RCC 7860 (cell line): ENCODE data around the gene CEP83.

Experiments
- DNase-seq: peaks from one replicate; pipeline ENCODE4 v3.0.0-alpha.2; 2015; ENCODE audit warnings: low spot score
- FAIRE-seq: peaks from 2 replicates; lab custom pipeline; 2012; peaks lifted over from hg19 to GRCh38; lab: Jason Lieb, UNC

The CEP83 gene

GRCh38 chr12:94273272-94273671 is 186.4 kb downstream of the CEP83 start:
- DNase-seq (no peak), FAIRE-seq (no peak)

GRCh38 chr12:94272280-94272679 is 187.4 kb downstream of the CEP83 start:
- DNase-seq = no peak
- FAIRE-seq = no peak

GRCh38 chr12:94271351-94271750 is 188.3 kb downstream of the CEP83 start:
- FAIRE-seq (no peak), DNase-seq (no peak)

GRCh38 chr12:94269316-94269999 is 190.2 kb downstream of the CEP83 start:
- FAIRE-seq (no peak), DNase-seq (no peak)

- no peak for FAIRE-seq
- DNase-seq = no peak
Measured at GRCh38 chr12:94267921-94268471, 191.7 kb downstream of the CEP83 start.

- FAIRE-seq (no peak), DNase-seq (no peak)
Measured at GRCh38 chr12:94267537-94267872, 192.2 kb downstream of the CEP83 start.

GRCh38 chr12:94266796-94267536 is 192.7 kb downstream of the CEP83 start:
- no peak for DNase-seq
- FAIRE-seq = no peak

- no peak for FAIRE-seq
- DNase-seq = no peak
Measured at GRCh38 chr12:94265966-94266745, 193.5 kb downstream of the CEP83 start.

GRCh38 chr12:94265539-94265938 is 194.1 kb downstream of the CEP83 start:
- FAIRE-seq = no peak
- no peak for DNase-seq

GRCh38 chr12:94264736-94265485 is 194.8 kb downstream of the CEP83 start:
- FAIRE-seq (no peak), DNase-seq (no peak)

GRCh38 chr12:94263905-94264561 is 195.6 kb downstream of the CEP83 start:
- FAIRE-seq = no peak
- no peak for DNase-seq

- FAIRE-seq = no peak
- no peak for DNase-seq
Measured at GRCh38 chr12:94263011-94263811, 196.5 kb downstream of the CEP83 start.

- FAIRE-seq = no peak
Measured at GRCh38 chr12:94262228-94263010, 197.2 kb downstream of the CEP83 start.

GRCh38 chr12:94261786-94262185 is 197.9 kb downstream of the CEP83 start:
- no peak for DNase-seq
- FAIRE-seq = no peak

More at GRCh38 chr12:94262228-94263010, 197.2 kb downstream of the CEP83 start:
- DNase-seq = no peak

- FAIRE-seq = no peak
Measured at GRCh38 chr12:94261119-94261518, 198.5 kb downstream of the CEP83 start.

GRCh38 chr12:94260717-94261116 is 198.9 kb downstream of the CEP83 start:
- no peak for FAIRE-seq

More at GRCh38 chr12:94261119-94261518, 198.5 kb downstream of the CEP83 start:
- DNase-seq = no peak

GRCh38 chr12:94260017-94260416 is 199.7 kb downstream of the CEP83 start:
- FAIRE-seq = no peak
- no peak for DNase-seq

More at GRCh38 chr12:94260717-94261116, 198.9 kb downstream of the CEP83 start:
- no peak for DNase-seq

- FAIRE-seq = no peak
Measured at GRCh38 chr12:94258593-94258992, 201.1 kb downstream of the CEP83 start.

More at GRCh38 chr12:94258593-94258992, 201.1 kb downstream of the CEP83 start:
- no peak for DNase-seq
